GM23338 (cell line): ENCODE data around the gene TAS2R43. TPM values are rescaled to one million over a fixed set of nuclear protein-coding genes. Genes with fewer than 3 reads are reported as not detected.

Source experiments
- ATAC-seq: fragments of 200-7000 bp; cut with Tn5 transposase; 3 replicates; pipeline ENCODE4 v1.9.1; 2020
- DNase-seq: peaks from one replicate; pipeline ENCODE4 v3.0.0-alpha.2; 2015; ENCODE audit warnings: low spot score
- H2AFZ ChIP-seq: fragments of 200-600 bp; sonication (generic); 2 replicates; pipeline ENCODE4 v1.8.0; 2016; ENCODE audit warnings: antibody characterized with exemption, mild to moderate bottlenecking, moderate library complexity
- H3F3A ChIP-seq: fragments of 200-600 bp; sonication (generic); replicated peaks from 2 replicates; pipeline ENCODE4 v1.8.0; 2017; ENCODE audit warnings: antibody characterized with exemption, mixed run types, low read depth
- H3K27ac ChIP-seq: fragments of 200-600 bp; sonication (generic); 2 replicates; pipeline ENCODE4 v1.6.1; 2016; ENCODE audit warnings: low read depth
- H3K27me3 ChIP-seq: fragments of 200-600 bp; sonication (generic); 2 replicates; pipeline ENCODE4 v1.8.0; 2016; ENCODE audit warnings: mild to moderate bottlenecking, mixed run types, moderate library complexity; ENCODE audit not compliant: insufficient read depth
- H3K36me3 ChIP-seq: fragments of 200-600 bp; sonication (generic); 2 replicates; pipeline ENCODE4 v1.8.0; 2016; ENCODE audit warnings: mild to moderate bottlenecking; ENCODE audit not compliant: insufficient read depth
- H3K4me1 ChIP-seq: fragments of 200-600 bp; sonication (generic); 2 replicates; pipeline ENCODE4 v1.8.0; 2016; ENCODE audit warnings: mild to moderate bottlenecking, moderate library complexity; ENCODE audit not compliant: insufficient read depth
- H3K4me2 ChIP-seq: fragments of 200-600 bp; sonication (generic); 2 replicates; pipeline ENCODE4 v1.7.1; 2017; ENCODE audit warnings: mixed run types
- H3K4me3 ChIP-seq: fragments of 200-600 bp; sonication (generic); 2 replicates; pipeline ENCODE4 v1.6.1; 2016; ENCODE audit warnings: mixed run types
- H3K79me2 ChIP-seq: fragments of 200-600 bp; sonication (generic); replicated peaks from 2 replicates; pipeline ENCODE4 v1.8.0; 2017; ENCODE audit warnings: mild to moderate bottlenecking; ENCODE audit not compliant: insufficient read depth
- H3K9me2 ChIP-seq: fragments of 200-600 bp; sonication (generic); 2 replicates; pipeline ENCODE4 v1.8.0; 2017; ENCODE audit not compliant: insufficient read depth
- H4K20me1 ChIP-seq: fragments of 200-600 bp; sonication (generic); replicated peaks from 2 replicates; pipeline ENCODE4 v1.8.0; 2017; ENCODE audit warnings: mild to moderate bottlenecking; ENCODE audit not compliant: insufficient read depth
- H3K27ac Mint-ChIP-seq: 2 replicates; pipeline ENCODE4 v1.8.0; 2020; ENCODE audit warnings: inconsistent platforms, mild to moderate bottlenecking, moderate library complexity, mixed read lengths
- H3K27me3 Mint-ChIP-seq: 3 replicates; pipeline ENCODE4 v1.8.0; 2022; ENCODE audit warnings: low read depth, mild to moderate bottlenecking, moderate library complexity, mixed read lengths, inconsistent platforms; ENCODE audit not compliant: insufficient read depth, poor library complexity
- H3K36me3 Mint-ChIP-seq: 3 replicates; pipeline ENCODE4 v1.8.0; 2021; ENCODE audit warnings: low read depth, mild to moderate bottlenecking, inconsistent platforms, moderate library complexity, mixed read lengths
- H3K4me1 Mint-ChIP-seq: 3 replicates; pipeline ENCODE4 v1.8.0; 2020; ENCODE audit warnings: mild to moderate bottlenecking, inconsistent platforms, mixed read lengths
- H3K4me3 Mint-ChIP-seq: 3 replicates; pipeline ENCODE4 v1.8.0; 2021; ENCODE audit warnings: moderate library complexity, mild to moderate bottlenecking, inconsistent platforms, mixed read lengths
- H3K9me3 Mint-ChIP-seq: 3 replicates; pipeline ENCODE4 v1.8.0; 2020; ENCODE audit warnings: moderate library complexity, mild to moderate bottlenecking, inconsistent platforms, mixed read lengths
- CREB1 ChIP-seq: fragments of 250-450 bp; sonication (Bioruptor Pico); IDR thresholded peaks from 2 replicates; pipeline ENCODE4 v1.5.0; 2020; ENCODE audit warnings: low read depth, mild to moderate bottlenecking, moderate library complexity
- EZH2 ChIP-seq: fragments of 200-600 bp; sonication (generic); IDR thresholded peaks from one replicate; pipeline ENCODE4 v1.8.0; 2017; ENCODE audit warnings: antibody characterized with exemption, mild to moderate bottlenecking, low read depth; ENCODE audit not compliant: unreplicated experiment
- EZH2phosphoT487 ChIP-seq: fragments of 200-600 bp; sonication (generic); IDR thresholded peaks from one replicate; pipeline ENCODE4 v1.8.1; 2018; ENCODE audit warnings: antibody characterized with exemption; ENCODE audit not compliant: unreplicated experiment
- JUNB ChIP-seq: IDR thresholded peaks from one replicate; pipeline ENCODE4 v1.6.1; 2016; ENCODE audit warnings: antibody characterized with exemption; ENCODE audit not compliant: unreplicated experiment
- NANOG ChIP-seq: IDR thresholded peaks from 2 replicates; pipeline ENCODE4 v1.6.1; 2016; ENCODE audit warnings: antibody characterized with exemption, borderline replicate concordance
- POLR2AphosphoS5 ChIP-seq: IDR thresholded peaks from 2 replicates; pipeline ENCODE4 v1.6.1; 2016; ENCODE audit warnings: antibody characterized with exemption, low read depth
- STAT1 ChIP-seq: IDR thresholded peaks from one replicate; pipeline ENCODE4 v1.6.1; 2016; ENCODE audit warnings: antibody characterized with exemption; ENCODE audit not compliant: unreplicated experiment
- ZNF114 ChIP-seq: fragments of 250-450 bp; sonication (Bioruptor Pico); IDR thresholded peaks from 2 replicates; pipeline ENCODE4 v1.5.0; 2020; ENCODE audit warnings: mild to moderate bottlenecking, moderate library complexity
- ZNF331 ChIP-seq: fragments of 250-450 bp; sonication (Bioruptor Pico); IDR thresholded peaks from 2 replicates; pipeline ENCODE4 v1.5.0; 2020; ENCODE audit warnings: low read depth, mild to moderate bottlenecking, moderate library complexity
- polyA plus RNA-seq: library from polyadenylated mRNA; unstranded; fragments of >200 nt; fragmentation: Nextera tagmentation; extraction: Ambion mirVana; gene quantifications from 2 replicates; pipeline ENCODE4 v1.2.1, GENCODE V29; 2016
- total RNA-seq: library from RNA; depleted of rRNA; stranded (reverse); fragments of >200 nt; shearing (Covaris generic); gene quantifications from 2 replicates; pipeline ENCODE4 v1.2.3, GENCODE V29; 2014
- TF ChIP-seq, protein P1 (sequence below): IDR thresholded peaks from 2 replicates; pipeline ENCODE4 v1.6.1; 2016; ENCODE audit warnings: antibody characterized with exemption
- TF ChIP-seq, protein P2 (sequence below): fragments of 250-450 bp; sonication (Bioruptor Pico); IDR thresholded peaks from 2 replicates; pipeline ENCODE4 v1.5.0; 2020; ENCODE audit warnings: mild to moderate bottlenecking, moderate library complexity
- TF ChIP-seq, protein P3 (sequence below): IDR thresholded peaks from one replicate; pipeline ENCODE4 v1.6.1; 2018; ENCODE audit warnings: antibody characterized with exemption; ENCODE audit not compliant: unreplicated experiment
- TF ChIP-seq, protein P4 (sequence below), 2 experiments: fragments of 200-600 bp in 1 of 2; sonication (generic) in 1 of 2; conservative IDR thresholded peaks; 2 replicates each; pipeline versions ENCODE4 v1.5.1 to v1.6.1; 2016 to 2017; ENCODE audit warnings: antibody characterized with exemption in 2 of 2, low read depth in 2 of 2, mild to moderate bottlenecking in 2 of 2, moderate library complexity in 1 of 2

TAS2R43 gene
- total and polyA plus RNA-seq, 2 experiments from 2014 or later, result 2.7 TPM; not detected in 1

DNA sequence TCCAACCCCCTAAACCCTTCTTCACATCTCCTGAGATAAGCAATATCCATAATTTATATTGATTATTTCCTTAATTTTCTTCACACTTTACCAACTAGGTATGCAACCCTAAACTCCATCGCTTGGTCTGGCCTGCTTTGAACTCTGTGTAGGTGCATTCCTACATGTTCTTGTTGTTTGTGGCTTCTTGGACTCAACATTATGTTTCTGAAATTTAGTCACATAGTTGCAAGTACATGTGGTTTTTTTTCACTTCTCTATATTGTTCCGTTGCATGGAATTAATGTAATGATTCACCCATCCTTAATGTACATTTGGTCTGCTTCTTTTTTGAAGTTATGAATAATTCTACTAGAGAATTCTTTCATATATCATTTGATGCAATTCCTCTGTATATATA lies 44.0 kb upstream of the TAS2R43 start:
- H3K4me3 ChIP-seq, result no peak overlapping the region
- Mint-ChIP-seq H3K4me1 (0 out of 3 replicates have a peak, but pooled peaks cover 3% of the 10 kb centered on the region), H3K27me3 (no peaks in the 10 kb centered on the region), H3K27ac (no peak overlapping the region), H3K9me3 (no peaks in the 10 kb centered on the region), H3K36me3 (peaks cover 4% of the 10 kb centered on the region), H3K4me3 (no peak overlapping the region)
- no peak overlapping the region for H3K27ac ChIP-seq
- peaks cover 4% of the 10 kb centered on the region for H4K20me1 ChIP-seq
- DNase-seq (no peak), ATAC-seq (no peak)
- no peaks in the 10 kb centered on the region for H3F3A ChIP-seq
- H3K36me3 ChIP-seq, result no peaks in the 10 kb centered on the region
- H3K27me3 ChIP-seq, result no peaks in the 10 kb centered on the region
- no peaks in the 10 kb centered on the region for H3K4me1 ChIP-seq
- TF ChIP-seq ZNF331 (CRISPR knock-in tag) (no peak), STAT1 (no peak), EZH2phosphoT487 (no peak), POLR2AphosphoS5 (no peak), EZH2 (no peak), ZNF114 (CRISPR knock-in tag) (no peak), NANOG (no peak), JUNB (no peak), CREB1 (CRISPR knock-in tag) (no peak)
- TF ChIP-seq, protein P1, sequence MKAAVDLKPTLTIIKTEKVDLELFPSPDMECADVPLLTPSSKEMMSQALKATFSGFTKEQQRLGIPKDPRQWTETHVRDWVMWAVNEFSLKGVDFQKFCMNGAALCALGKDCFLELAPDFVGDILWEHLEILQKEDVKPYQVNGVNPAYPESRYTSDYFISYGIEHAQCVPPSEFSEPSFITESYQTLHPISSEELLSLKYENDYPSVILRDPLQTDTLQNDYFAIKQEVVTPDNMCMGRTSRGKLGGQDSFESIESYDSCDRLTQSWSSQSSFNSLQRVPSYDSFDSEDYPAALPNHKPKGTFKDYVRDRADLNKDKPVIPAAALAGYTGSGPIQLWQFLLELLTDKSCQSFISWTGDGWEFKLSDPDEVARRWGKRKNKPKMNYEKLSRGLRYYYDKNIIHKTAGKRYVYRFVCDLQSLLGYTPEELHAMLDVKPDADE, result no peak
- TF ChIP-seq, protein P2, sequence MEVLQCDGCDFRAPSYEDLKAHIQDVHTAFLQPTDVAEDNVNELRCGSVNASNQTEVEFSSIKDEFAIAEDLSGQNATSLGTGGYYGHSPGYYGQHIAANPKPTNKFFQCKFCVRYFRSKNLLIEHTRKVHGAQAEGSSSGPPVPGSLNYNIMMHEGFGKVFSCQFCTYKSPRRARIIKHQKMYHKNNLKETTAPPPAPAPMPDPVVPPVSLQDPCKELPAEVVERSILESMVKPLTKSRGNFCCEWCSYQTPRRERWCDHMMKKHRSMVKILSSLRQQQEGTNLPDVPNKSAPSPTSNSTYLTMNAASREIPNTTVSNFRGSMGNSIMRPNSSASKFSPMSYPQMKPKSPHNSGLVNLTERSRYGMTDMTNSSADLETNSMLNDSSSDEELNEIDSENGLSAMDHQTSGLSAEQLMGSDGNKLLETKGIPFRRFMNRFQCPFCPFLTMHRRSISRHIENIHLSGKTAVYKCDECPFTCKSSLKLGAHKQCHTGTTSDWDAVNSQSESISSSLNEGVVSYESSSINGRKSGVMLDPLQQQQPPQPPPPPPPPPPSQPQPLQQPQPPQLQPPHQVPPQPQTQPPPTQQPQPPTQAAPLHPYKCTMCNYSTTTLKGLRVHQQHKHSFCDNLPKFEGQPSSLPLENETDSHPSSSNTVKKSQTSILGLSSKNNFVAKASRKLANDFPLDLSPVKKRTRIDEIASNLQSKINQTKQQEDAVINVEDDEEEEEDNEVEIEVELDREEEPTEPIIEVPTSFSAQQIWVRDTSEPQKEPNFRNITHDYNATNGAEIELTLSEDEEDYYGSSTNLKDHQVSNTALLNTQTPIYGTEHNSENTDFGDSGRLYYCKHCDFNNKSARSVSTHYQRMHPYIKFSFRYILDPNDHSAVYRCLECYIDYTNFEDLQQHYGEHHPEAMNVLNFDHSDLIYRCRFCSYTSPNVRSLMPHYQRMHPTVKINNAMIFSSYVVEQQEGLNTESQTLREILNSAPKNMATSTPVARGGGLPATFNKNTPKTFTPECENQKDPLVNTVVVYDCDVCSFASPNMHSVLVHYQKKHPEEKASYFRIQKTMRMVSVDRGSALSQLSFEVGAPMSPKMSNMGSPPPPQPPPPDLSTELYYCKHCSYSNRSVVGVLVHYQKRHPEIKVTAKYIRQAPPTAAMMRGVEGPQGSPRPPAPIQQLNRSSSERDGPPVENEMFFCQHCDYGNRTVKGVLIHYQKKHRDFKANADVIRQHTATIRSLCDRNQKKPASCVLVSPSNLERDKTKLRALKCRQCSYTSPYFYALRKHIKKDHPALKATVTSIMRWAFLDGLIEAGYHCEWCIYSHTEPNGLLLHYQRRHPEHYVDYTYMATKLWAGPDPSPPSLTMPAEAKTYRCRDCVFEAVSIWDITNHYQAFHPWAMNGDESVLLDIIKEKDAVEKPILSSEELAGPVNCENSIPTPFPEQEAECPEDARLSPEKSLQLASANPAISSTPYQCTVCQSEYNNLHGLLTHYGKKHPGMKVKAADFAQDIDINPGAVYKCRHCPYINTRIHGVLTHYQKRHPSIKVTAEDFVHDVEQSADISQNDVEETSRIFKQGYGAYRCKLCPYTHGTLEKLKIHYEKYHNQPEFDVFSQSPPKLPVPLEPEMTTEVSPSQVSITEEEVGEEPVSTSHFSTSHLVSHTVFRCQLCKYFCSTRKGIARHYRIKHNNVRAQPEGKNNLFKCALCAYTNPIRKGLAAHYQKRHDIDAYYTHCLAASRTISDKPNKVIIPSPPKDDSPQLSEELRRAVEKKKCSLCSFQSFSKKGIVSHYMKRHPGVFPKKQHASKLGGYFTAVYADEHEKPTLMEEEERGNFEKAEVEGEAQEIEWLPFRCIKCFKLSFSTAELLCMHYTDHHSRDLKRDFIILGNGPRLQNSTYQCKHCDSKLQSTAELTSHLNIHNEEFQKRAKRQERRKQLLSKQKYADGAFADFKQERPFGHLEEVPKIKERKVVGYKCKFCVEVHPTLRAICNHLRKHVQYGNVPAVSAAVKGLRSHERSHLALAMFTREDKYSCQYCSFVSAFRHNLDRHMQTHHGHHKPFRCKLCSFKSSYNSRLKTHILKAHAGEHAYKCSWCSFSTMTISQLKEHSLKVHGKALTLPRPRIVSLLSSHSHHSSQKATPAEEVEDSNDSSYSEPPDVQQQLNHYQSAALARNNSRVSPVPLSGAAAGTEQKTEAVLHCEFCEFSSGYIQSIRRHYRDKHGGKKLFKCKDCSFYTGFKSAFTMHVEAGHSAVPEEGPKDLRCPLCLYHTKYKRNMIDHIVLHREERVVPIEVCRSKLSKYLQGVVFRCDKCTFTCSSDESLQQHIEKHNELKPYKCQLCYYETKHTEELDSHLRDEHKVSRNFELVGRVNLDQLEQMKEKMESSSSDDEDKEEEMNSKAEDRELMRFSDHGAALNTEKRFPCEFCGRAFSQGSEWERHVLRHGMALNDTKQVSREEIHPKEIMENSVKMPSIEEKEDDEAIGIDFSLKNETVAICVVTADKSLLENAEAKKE (CRISPR knock-in tag), result no peak
- TF ChIP-seq, protein P3, sequence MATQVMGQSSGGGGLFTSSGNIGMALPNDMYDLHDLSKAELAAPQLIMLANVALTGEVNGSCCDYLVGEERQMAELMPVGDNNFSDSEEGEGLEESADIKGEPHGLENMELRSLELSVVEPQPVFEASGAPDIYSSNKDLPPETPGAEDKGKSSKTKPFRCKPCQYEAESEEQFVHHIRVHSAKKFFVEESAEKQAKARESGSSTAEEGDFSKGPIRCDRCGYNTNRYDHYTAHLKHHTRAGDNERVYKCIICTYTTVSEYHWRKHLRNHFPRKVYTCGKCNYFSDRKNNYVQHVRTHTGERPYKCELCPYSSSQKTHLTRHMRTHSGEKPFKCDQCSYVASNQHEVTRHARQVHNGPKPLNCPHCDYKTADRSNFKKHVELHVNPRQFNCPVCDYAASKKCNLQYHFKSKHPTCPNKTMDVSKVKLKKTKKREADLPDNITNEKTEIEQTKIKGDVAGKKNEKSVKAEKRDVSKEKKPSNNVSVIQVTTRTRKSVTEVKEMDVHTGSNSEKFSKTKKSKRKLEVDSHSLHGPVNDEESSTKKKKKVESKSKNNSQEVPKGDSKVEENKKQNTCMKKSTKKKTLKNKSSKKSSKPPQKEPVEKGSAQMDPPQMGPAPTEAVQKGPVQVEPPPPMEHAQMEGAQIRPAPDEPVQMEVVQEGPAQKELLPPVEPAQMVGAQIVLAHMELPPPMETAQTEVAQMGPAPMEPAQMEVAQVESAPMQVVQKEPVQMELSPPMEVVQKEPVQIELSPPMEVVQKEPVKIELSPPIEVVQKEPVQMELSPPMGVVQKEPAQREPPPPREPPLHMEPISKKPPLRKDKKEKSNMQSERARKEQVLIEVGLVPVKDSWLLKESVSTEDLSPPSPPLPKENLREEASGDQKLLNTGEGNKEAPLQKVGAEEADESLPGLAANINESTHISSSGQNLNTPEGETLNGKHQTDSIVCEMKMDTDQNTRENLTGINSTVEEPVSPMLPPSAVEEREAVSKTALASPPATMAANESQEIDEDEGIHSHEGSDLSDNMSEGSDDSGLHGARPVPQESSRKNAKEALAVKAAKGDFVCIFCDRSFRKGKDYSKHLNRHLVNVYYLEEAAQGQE, result no peak
- TF ChIP-seq, protein P4, sequence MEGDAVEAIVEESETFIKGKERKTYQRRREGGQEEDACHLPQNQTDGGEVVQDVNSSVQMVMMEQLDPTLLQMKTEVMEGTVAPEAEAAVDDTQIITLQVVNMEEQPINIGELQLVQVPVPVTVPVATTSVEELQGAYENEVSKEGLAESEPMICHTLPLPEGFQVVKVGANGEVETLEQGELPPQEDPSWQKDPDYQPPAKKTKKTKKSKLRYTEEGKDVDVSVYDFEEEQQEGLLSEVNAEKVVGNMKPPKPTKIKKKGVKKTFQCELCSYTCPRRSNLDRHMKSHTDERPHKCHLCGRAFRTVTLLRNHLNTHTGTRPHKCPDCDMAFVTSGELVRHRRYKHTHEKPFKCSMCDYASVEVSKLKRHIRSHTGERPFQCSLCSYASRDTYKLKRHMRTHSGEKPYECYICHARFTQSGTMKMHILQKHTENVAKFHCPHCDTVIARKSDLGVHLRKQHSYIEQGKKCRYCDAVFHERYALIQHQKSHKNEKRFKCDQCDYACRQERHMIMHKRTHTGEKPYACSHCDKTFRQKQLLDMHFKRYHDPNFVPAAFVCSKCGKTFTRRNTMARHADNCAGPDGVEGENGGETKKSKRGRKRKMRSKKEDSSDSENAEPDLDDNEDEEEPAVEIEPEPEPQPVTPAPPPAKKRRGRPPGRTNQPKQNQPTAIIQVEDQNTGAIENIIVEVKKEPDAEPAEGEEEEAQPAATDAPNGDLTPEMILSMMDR (conservative IDR thresholded peaks at IDR 0.05; ENCODE audit: low read depth in 2 of 2), result no peak
- no peaks in the 10 kb centered on the region for H3K9me2 ChIP-seq
- H3K79me2 ChIP-seq, result peaks cover 92% of the 10 kb centered on the region
- no peak overlapping the region for H2AFZ ChIP-seq
- H3K4me2 ChIP-seq, result no peak overlapping the region
